GM19239 (cell line): ENCODE measurements around the gene FGD4.

Source experiments
- DNase-seq: peaks from one replicate; pipeline ENCODE4 v3.0.0; 2011; ENCODE audit warnings: low spot score; ENCODE audit not compliant: insufficient read length
- FAIRE-seq: peaks from 2 replicates; lab custom pipeline; 2011; peaks lifted over from hg19 to GRCh38; lab: Jason Lieb, UNC

The FGD4 gene

GRCh38 chr12:32589165-32589865 is 190.0 kb downstream of the FGD4 start:
- FAIRE-seq: no peak
- DNase-seq: no peak

GRCh38 chr12:32595251-32595650 is 195.9 kb downstream of the FGD4 start:
- no peak for DNase-seq
- FAIRE-seq: no peak

- DNase-seq: no peak
- FAIRE-seq: no peak
These were observed 196.7 kb downstream of the FGD4 start for GRCh38 chr12:32596030-32596429.

- DNase-seq: no peak
- no peak for FAIRE-seq
These were observed 199.3 kb downstream of the FGD4 start for GRCh38 chr12:32598688-32599087.

- no peak for DNase-seq
- no peak for FAIRE-seq
These were observed 201.3 kb downstream of the FGD4 start for GRCh38 chr12:32600681-32601080.

- FAIRE-seq (no peak), DNase-seq (no peak)
These were observed 203.7 kb downstream of the FGD4 start for GRCh38 chr12:32603071-32603470.

- no peak for DNase-seq
- FAIRE-seq: no peak
These were observed 204.5 kb downstream of the FGD4 start for GRCh38 chr12:32603858-32604257.

- DNase-seq (no peak), FAIRE-seq (no peak)
These were observed 205.2 kb downstream of the FGD4 start for GRCh38 chr12:32604565-32604964.

- DNase-seq (no peak), FAIRE-seq (peak; percentile 47)
These were observed 206.2 kb downstream of the FGD4 start for GRCh38 chr12:32605326-32606095.

GRCh38 chr12:32606443-32606842 is 207.1 kb downstream of the FGD4 start:
- FAIRE-seq (no peak), DNase-seq (no peak)

GRCh38 chr12:32609966-32610365 is 210.6 kb downstream of the FGD4 start:
- DNase-seq (no peak), FAIRE-seq (no peak)

GRCh38 chr12:32611986-32612385 is 212.6 kb downstream of the FGD4 start:
- DNase-seq (no peak), FAIRE-seq (no peak)

- no peak for DNase-seq
These were observed 213.6 kb downstream of the FGD4 start for GRCh38 chr12:32612658-32613614.

GRCh38 chr12:32615441-32615840 is 216.1 kb downstream of the FGD4 start:
- no peak for FAIRE-seq
- DNase-seq: no peak

More at GRCh38 chr12:32612658-32613614, 213.6 kb downstream of the FGD4 start:
- FAIRE-seq: no peak

- DNase-seq: no peak
- FAIRE-seq: no peak
These were observed 218.2 kb downstream of the FGD4 start for GRCh38 chr12:32617534-32617933.

GRCh38 chr12:32618115-32618514 is 218.8 kb downstream of the FGD4 start:
- no peak for FAIRE-seq

GRCh38 chr12:32627976-32628375 is 228.6 kb downstream of the FGD4 start:
- DNase-seq (no peak), FAIRE-seq (no peak)

More at GRCh38 chr12:32618115-32618514, 218.8 kb downstream of the FGD4 start:
- DNase-seq: no peak

- FAIRE-seq (no peak), DNase-seq (no peak)
These were observed 242.0 kb downstream of the FGD4 start for GRCh38 chr12:32641287-32641901.

GRCh38 chr12:32644431-32644830 is 245.1 kb downstream of the FGD4 start:
- FAIRE-seq (no peak), DNase-seq (no peak)

- DNase-seq (no peak), FAIRE-seq (no peak)
These were observed 247.9 kb downstream of the FGD4 start for GRCh38 chr12:32647275-32647674.
